Lower leg skin (tissue), 3 donors: ENCODE data around the gene KCTD10.

Experiments used
- POLR2A ChIP-seq, 2 donors: fragments of 450-650 bp; IDR thresholded peaks; one replicate each; pipeline ENCODE4 v1.6.1; 2016 to 2017; ENCODE audit warnings: antibody characterized with exemption in 2 of 2, mild to moderate bottlenecking in 1 of 2, moderate library complexity in 1 of 2
- TF ChIP-seq, protein P1 (sequence below), 3 donors: fragments of 450-650 bp; IDR thresholded peaks; one replicate each; pipeline ENCODE4 v1.5.1; 2016; ENCODE audit warnings: antibody characterized with exemption in 3 of 3, mild to moderate bottlenecking in 3 of 3, moderate library complexity in 2 of 3

DNA sequence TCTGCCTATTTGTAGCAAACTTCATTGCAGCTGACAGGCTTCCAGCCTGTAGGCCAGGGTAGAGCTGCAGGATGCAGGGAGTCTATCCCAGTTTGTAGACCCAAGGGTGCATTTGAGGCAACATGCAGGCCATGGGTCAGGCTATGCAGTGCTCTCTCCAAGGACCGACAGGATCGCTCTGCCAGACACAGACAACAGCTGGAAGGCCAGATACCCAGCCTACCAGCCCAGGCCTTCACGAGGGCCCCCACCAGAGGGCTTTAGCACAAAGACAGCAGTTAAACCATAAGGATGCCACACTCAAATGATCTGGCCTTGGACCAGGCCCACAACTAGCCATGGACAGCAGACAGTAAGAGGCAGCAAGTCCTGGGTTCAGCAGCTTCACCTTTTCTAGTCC, 10.3 kb downstream of the KCTD10 start:
- TF ChIP-seq, protein P1, sequence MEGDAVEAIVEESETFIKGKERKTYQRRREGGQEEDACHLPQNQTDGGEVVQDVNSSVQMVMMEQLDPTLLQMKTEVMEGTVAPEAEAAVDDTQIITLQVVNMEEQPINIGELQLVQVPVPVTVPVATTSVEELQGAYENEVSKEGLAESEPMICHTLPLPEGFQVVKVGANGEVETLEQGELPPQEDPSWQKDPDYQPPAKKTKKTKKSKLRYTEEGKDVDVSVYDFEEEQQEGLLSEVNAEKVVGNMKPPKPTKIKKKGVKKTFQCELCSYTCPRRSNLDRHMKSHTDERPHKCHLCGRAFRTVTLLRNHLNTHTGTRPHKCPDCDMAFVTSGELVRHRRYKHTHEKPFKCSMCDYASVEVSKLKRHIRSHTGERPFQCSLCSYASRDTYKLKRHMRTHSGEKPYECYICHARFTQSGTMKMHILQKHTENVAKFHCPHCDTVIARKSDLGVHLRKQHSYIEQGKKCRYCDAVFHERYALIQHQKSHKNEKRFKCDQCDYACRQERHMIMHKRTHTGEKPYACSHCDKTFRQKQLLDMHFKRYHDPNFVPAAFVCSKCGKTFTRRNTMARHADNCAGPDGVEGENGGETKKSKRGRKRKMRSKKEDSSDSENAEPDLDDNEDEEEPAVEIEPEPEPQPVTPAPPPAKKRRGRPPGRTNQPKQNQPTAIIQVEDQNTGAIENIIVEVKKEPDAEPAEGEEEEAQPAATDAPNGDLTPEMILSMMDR (IDR thresholded peaks at IDR 0.05) = no peak
- TF ChIP-seq POLR2A (IDR thresholded peaks at IDR 0.05) = no peak
